Endothelial cell of umbilical vein (primary cell): ENCODE results near the gene TAGLN2.

Source experiments
- CTCF ChIP-seq, 2 donors: IDR thresholded peaks; 1 replicate in 1 of 2; 2 replicates in 1 of 2; pipeline ENCODE4 v1.5.1; 2011; ENCODE audit warnings: low read length in 2 of 2, mild to moderate bottlenecking in 2 of 2, moderate library complexity in 2 of 2, control low read depth in 1 of 2, inconsistent platforms in 1 of 2, low read depth in 1 of 2; ENCODE audit not compliant: insufficient read depth in 1 of 2; ENCODE audit errors: extremely low read depth in 1 of 2
- EZH2 ChIP-seq: IDR thresholded peaks from 2 replicates; pipeline ENCODE4 v1.6.1; 2012; ENCODE audit warnings: borderline replicate concordance, low read depth, mild to moderate bottlenecking, moderate library complexity, low read length, inconsistent platforms; ENCODE audit not compliant: severe bottlenecking
- FOS ChIP-seq: IDR thresholded peaks from 2 replicates; pipeline ENCODE4 v1.6.1; 2011; ENCODE audit warnings: mild to moderate bottlenecking, low read length, moderate library complexity, borderline replicate concordance; ENCODE audit not compliant: insufficient read depth
- GATA2 ChIP-seq: IDR thresholded peaks from 2 replicates; pipeline ENCODE4 v1.7.0; 2011; ENCODE audit warnings: low read depth, mild to moderate bottlenecking, moderate library complexity, mixed read lengths, low read length; ENCODE audit not compliant: insufficient read length, insufficient read depth
- JUN ChIP-seq: IDR thresholded peaks from 2 replicates; pipeline ENCODE4 v1.6.1; 2011; ENCODE audit warnings: borderline replicate concordance, low read depth; ENCODE audit not compliant: insufficient read length, insufficient read depth
- MAX ChIP-seq: IDR thresholded peaks from 2 replicates; pipeline ENCODE4 v1.6.1; 2011; ENCODE audit not compliant: insufficient read depth, insufficient read length
- MYC ChIP-seq: IDR thresholded peaks from one replicate; pipeline ENCODE4 v1.6.1; 2011; ENCODE audit warnings: mild to moderate bottlenecking, low read depth, low read length
- POLR2A ChIP-seq: IDR thresholded peaks from 2 replicates; pipeline ENCODE4 v1.6.1; 2012; ENCODE audit warnings: low read depth, mild to moderate bottlenecking, control low read depth, low read length
- POLR2AphosphoS5 ChIP-seq: IDR thresholded peaks from 2 replicates; pipeline ENCODE4 v1.6.1; 2012; ENCODE audit warnings: low read depth, mild to moderate bottlenecking, control low read depth, low read length, moderate library complexity; ENCODE audit not compliant: insufficient read depth

GRCh38 chr1:159930216-159930615, 4.9 kb upstream of the TAGLN2 start:
- TF ChIP-seq CTCF (IDR thresholded peaks at IDR 0.05; ENCODE audit: extremely low read depth in 1 of 2, insufficient read depth in 1 of 2, low read depth in 1 of 2, low read length in 2 of 2) (no peak), EZH2 (no peak), POLR2A (no peak), MAX (no peak), POLR2AphosphoS5 (no peak), MYC (no peak), GATA2 (no peak), FOS (no peak), JUN (no peak)
